Measurements from ENCODE around the gene PTPN5. TPM values are rescaled to one million over a fixed set of nuclear protein-coding genes. Genes with fewer than 3 reads are reported as not detected.

Gene PTPN5
- total RNA-seq, 1 donor from 2014 or later = not detected

GRCh38 chr11:18773681-18774080 lies 17.9 kb downstream of the PTPN5 start:
- no peak overlapping the region for H3K27ac ChIP-seq (ENCODE audit: low read depth, low read length)
- H3K9me3 ChIP-seq (ENCODE audit: control insufficient read depth in 3 of 3, low read length in 3 of 3) = no peaks in the 10 kb centered on the region
- H3K36me3 ChIP-seq (ENCODE audit: control insufficient read depth in 3 of 3, insufficient read depth in 3 of 3, low read length in 3 of 3) = no peaks in the 10 kb centered on the region

GRCh38 chr11:18773104-18773503 lies 18.5 kb downstream of the PTPN5 start:
- Histone ChIP-seq H3K9ac (ENCODE audit: low read depth in 1 of 3, low read length in 3 of 3) (no peak overlapping the region), H3K27me3 (ENCODE audit: control insufficient read depth in 3 of 3, insufficient read depth in 3 of 3, low read length in 3 of 3) (peaks cover 4 to 20% (median 7%) of the 10 kb centered on the region in 3 donors), H3K4me3 (ENCODE audit: low read length in 3 of 3) (no peak overlapping the region), H3K9me3 (ENCODE audit: control insufficient read depth in 3 of 3, low read length in 3 of 3) (no peaks in the 10 kb centered on the region), H3K4me1 (ENCODE audit: control insufficient read depth in 3 of 3, insufficient read depth in 3 of 3, low read length in 3 of 3) (peaks cover 0 to 13% (median 10%) of the 10 kb centered on the region in 3 donors), H3K36me3 (ENCODE audit: control insufficient read depth in 3 of 3, insufficient read depth in 3 of 3, low read length in 3 of 3) (no peaks in the 10 kb centered on the region), H3K27ac (ENCODE audit: low read depth, low read length) (no peak overlapping the region)

More at GRCh38 chr11:18773681-18774080, 17.9 kb downstream of the PTPN5 start:
- H3K4me3 ChIP-seq (ENCODE audit: low read length in 3 of 3) = no peak overlapping the region
- H3K9ac ChIP-seq (ENCODE audit: low read depth in 1 of 3, low read length in 3 of 3) = no peak overlapping the region
- H3K4me1 ChIP-seq (ENCODE audit: control insufficient read depth in 3 of 3, insufficient read depth in 3 of 3, low read length in 3 of 3) = peaks cover 0 to 7% (median 4%) of the 10 kb centered on the region in 3 donors
- H3K27me3 ChIP-seq (ENCODE audit: control insufficient read depth in 3 of 3, insufficient read depth in 3 of 3, low read length in 3 of 3) = peaks cover 4 to 20% (median 7%) of the 10 kb centered on the region in 3 donors

GRCh38 chr11:18772211-18772610 lies 19.4 kb downstream of the PTPN5 start:
- Histone ChIP-seq H3K27me3 (ENCODE audit: control insufficient read depth in 3 of 3, insufficient read depth in 3 of 3, low read length in 3 of 3) (peaks cover 4 to 20% (median 7%) of the 10 kb centered on the region in 3 donors), H3K36me3 (ENCODE audit: control insufficient read depth in 3 of 3, insufficient read depth in 3 of 3, low read length in 3 of 3) (no peaks in the 10 kb centered on the region), H3K27ac (ENCODE audit: low read depth, low read length) (no peak overlapping the region), H3K4me1 (ENCODE audit: control insufficient read depth in 3 of 3, insufficient read depth in 3 of 3, low read length in 3 of 3) (peaks cover 0 to 14% (median 12%) of the 10 kb centered on the region in 3 donors), H3K4me3 (ENCODE audit: low read length in 3 of 3) (no peak overlapping the region), H3K9me3 (ENCODE audit: control insufficient read depth in 3 of 3, low read length in 3 of 3) (no peaks in the 10 kb centered on the region), H3K9ac (ENCODE audit: low read depth in 1 of 3, low read length in 3 of 3) (no peak overlapping the region)

- H3K27ac ChIP-seq (ENCODE audit: low read depth, low read length) = no peak overlapping the region
- no peak overlapping the region for H3K9ac ChIP-seq (ENCODE audit: low read depth in 1 of 3, low read length in 3 of 3)
- H3K36me3 ChIP-seq (ENCODE audit: control insufficient read depth in 3 of 3, insufficient read depth in 3 of 3, low read length in 3 of 3) = no peaks in the 10 kb centered on the region
- H3K27me3 ChIP-seq (ENCODE audit: control insufficient read depth in 3 of 3, insufficient read depth in 3 of 3, low read length in 3 of 3) = peaks cover 4 to 20% (median 7%) of the 10 kb centered on the region in 3 donors
- no peak overlapping the region for H3K4me3 ChIP-seq (ENCODE audit: low read length in 3 of 3)
- peaks cover 0 to 14% (median 12%) of the 10 kb centered on the region in 3 donors for H3K4me1 ChIP-seq (ENCODE audit: control insufficient read depth in 3 of 3, insufficient read depth in 3 of 3, low read length in 3 of 3)
- H3K9me3 ChIP-seq (ENCODE audit: control insufficient read depth in 3 of 3, low read length in 3 of 3) = no peaks in the 10 kb centered on the region
These were observed 20.1 kb downstream of the PTPN5 start for GRCh38 chr11:18771266-18772035.

GRCh38 chr11:18770479-18771125 lies 21.0 kb downstream of the PTPN5 start:
- H3K9ac ChIP-seq (ENCODE audit: low read depth in 1 of 3, low read length in 3 of 3) = no peak overlapping the region

GRCh38 chr11:18769802-18770456 lies 21.7 kb downstream of the PTPN5 start:
- H3K4me3 ChIP-seq (ENCODE audit: low read length in 3 of 3) = no peak overlapping the region
- no peak overlapping the region for H3K9ac ChIP-seq (ENCODE audit: low read depth in 1 of 3, low read length in 3 of 3)
- H3K36me3 ChIP-seq (ENCODE audit: control insufficient read depth in 3 of 3, insufficient read depth in 3 of 3, low read length in 3 of 3) = no peaks in the 10 kb centered on the region
- no peak overlapping the region for H3K27ac ChIP-seq (ENCODE audit: low read depth, low read length)
- H3K27me3 ChIP-seq (ENCODE audit: control insufficient read depth in 3 of 3, insufficient read depth in 3 of 3, low read length in 3 of 3) = peaks cover 2 to 16% (median 7%) of the 10 kb centered on the region in 3 donors
- H3K4me1 ChIP-seq (ENCODE audit: control insufficient read depth in 3 of 3, insufficient read depth in 3 of 3, low read length in 3 of 3) = peaks cover 0 to 14% (median 12%) of the 10 kb centered on the region in 3 donors
- H3K9me3 ChIP-seq (ENCODE audit: control insufficient read depth in 3 of 3, low read length in 3 of 3) = no peaks in the 10 kb centered on the region

More at GRCh38 chr11:18770479-18771125, 21.0 kb downstream of the PTPN5 start:
- Histone ChIP-seq H3K36me3 (ENCODE audit: control insufficient read depth in 3 of 3, insufficient read depth in 3 of 3, low read length in 3 of 3) (no peaks in the 10 kb centered on the region), H3K4me1 (ENCODE audit: control insufficient read depth in 3 of 3, insufficient read depth in 3 of 3, low read length in 3 of 3) (peaks cover 0 to 14% (median 12%) of the 10 kb centered on the region in 3 donors), H3K4me3 (ENCODE audit: low read length in 3 of 3) (no peak overlapping the region), H3K9me3 (ENCODE audit: control insufficient read depth in 3 of 3, low read length in 3 of 3) (no peaks in the 10 kb centered on the region), H3K27me3 (ENCODE audit: control insufficient read depth in 3 of 3, insufficient read depth in 3 of 3, low read length in 3 of 3) (peaks cover 2 to 20% (median 7%) of the 10 kb centered on the region in 3 donors), H3K27ac (ENCODE audit: low read depth, low read length) (no peak overlapping the region)

- Histone ChIP-seq H3K4me1 (ENCODE audit: control insufficient read depth in 3 of 3, insufficient read depth in 3 of 3, low read length in 3 of 3) (peaks cover 0 to 14% (median 12%) of the 10 kb centered on the region in 3 donors), H3K4me3 (ENCODE audit: low read length in 3 of 3) (no peak overlapping the region), H3K27me3 (ENCODE audit: control insufficient read depth in 3 of 3, insufficient read depth in 3 of 3, low read length in 3 of 3) (peaks cover 2 to 11% (median 2%) of the 10 kb centered on the region in 3 donors), H3K27ac (ENCODE audit: low read depth, low read length) (no peak overlapping the region), H3K9ac (ENCODE audit: low read depth in 1 of 3, low read length in 3 of 3) (no peak overlapping the region), H3K36me3 (ENCODE audit: control insufficient read depth in 3 of 3, insufficient read depth in 3 of 3, low read length in 3 of 3) (no peaks in the 10 kb centered on the region), H3K9me3 (ENCODE audit: control insufficient read depth in 3 of 3, low read length in 3 of 3) (no peaks in the 10 kb centered on the region)
These were observed 22.6 kb downstream of the PTPN5 start for GRCh38 chr11:18768978-18769377.

- Histone ChIP-seq H3K4me3 (ENCODE audit: low read length in 3 of 3) (no peak overlapping the region), H3K9ac (ENCODE audit: low read depth in 1 of 3, low read length in 3 of 3) (no peak overlapping the region), H3K36me3 (ENCODE audit: control insufficient read depth in 3 of 3, insufficient read depth in 3 of 3, low read length in 3 of 3) (no peaks in the 10 kb centered on the region), H3K27ac (ENCODE audit: low read depth, low read length) (no peak overlapping the region), H3K4me1 (ENCODE audit: control insufficient read depth in 3 of 3, insufficient read depth in 3 of 3, low read length in 3 of 3) (peaks cover 0 to 14% (median 12%) of the 10 kb centered on the region in 3 donors), H3K9me3 (ENCODE audit: control insufficient read depth in 3 of 3, low read length in 3 of 3) (no peaks in the 10 kb centered on the region), H3K27me3 (ENCODE audit: control insufficient read depth in 3 of 3, insufficient read depth in 3 of 3, low read length in 3 of 3) (peaks cover 0 to 6% (median 2%) of the 10 kb centered on the region in 3 donors)
These were observed 23.1 kb downstream of the PTPN5 start for GRCh38 chr11:18768472-18768901.

- no peak overlapping the region for H3K9ac ChIP-seq (ENCODE audit: low read depth in 1 of 3, low read length in 3 of 3)
- no peak overlapping the region for H3K27ac ChIP-seq (ENCODE audit: low read depth, low read length)
- no peaks in the 10 kb centered on the region for H3K36me3 ChIP-seq (ENCODE audit: control insufficient read depth in 3 of 3, insufficient read depth in 3 of 3, low read length in 3 of 3)
- peaks cover 0 to 14% (median 12%) of the 10 kb centered on the region in 3 donors for H3K4me1 ChIP-seq (ENCODE audit: control insufficient read depth in 3 of 3, insufficient read depth in 3 of 3, low read length in 3 of 3)
- H3K4me3 ChIP-seq (ENCODE audit: low read length in 3 of 3) = no peak overlapping the region
- peaks cover 0 to 3% (median 0%) of the 10 kb centered on the region in 3 donors for H3K27me3 ChIP-seq (ENCODE audit: control insufficient read depth in 3 of 3, insufficient read depth in 3 of 3, low read length in 3 of 3)
- H3K9me3 ChIP-seq (ENCODE audit: control insufficient read depth in 3 of 3, low read length in 3 of 3) = no peaks in the 10 kb centered on the region
These were observed 25.6 kb downstream of the PTPN5 start for GRCh38 chr11:18766015-18766414.

All from skeletal muscle tissue (tissue), 4 donors.